Measurements from ENCODE around the gene ZNF646.

DNA sequence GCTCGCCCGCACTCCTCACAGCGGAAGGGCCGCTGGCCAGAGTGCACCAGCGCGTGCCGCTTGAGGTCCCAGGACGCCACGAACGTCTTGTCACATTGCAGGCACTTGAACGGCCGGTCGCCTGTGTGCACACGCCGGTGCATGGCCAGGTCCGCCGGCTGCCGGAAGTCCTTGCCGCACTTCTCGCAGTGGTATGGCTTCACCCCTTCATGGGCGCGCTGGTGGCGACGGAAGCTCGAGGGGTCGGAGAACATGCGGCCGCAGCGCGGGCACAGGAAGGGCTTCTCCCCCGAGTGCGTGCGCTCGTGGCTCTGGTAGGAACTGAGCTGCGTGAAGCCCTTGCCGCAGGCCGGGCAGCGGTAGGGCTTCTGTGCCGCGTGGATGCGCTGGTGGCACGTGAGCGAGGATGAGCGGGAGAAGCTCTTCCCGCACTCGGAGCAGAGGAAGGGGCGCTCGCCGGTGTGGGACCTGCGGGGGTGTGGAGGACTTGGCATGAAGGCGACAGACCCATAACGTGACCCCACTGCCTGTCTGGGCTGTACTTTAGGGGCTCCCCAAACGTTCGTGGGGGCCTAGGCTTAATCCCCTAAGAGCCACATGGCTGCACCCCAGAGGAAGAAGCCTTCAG, 12.3 kb upstream of the ZNF646 start:
- TF ChIP-seq GATA2 (IDR thresholded peaks at IDR 0.05; ENCODE audit: low read depth, low read length) (no peak), GATA3 (IDR thresholded peaks at IDR 0.05; ENCODE audit: low read depth, low read length) (no peak)

All from SH-SY5Y (cell line).